Stimulated activated CD8-positive, alpha-beta memory T cell treated with anti-CD3 and anti-CD28 coated beads, Interleukin-4, amount 100 ng/mL, for 48 hours (primary cell): ENCODE measurements around the gene ZNF260.
"Not testable (repeated sequence)": the region's sequence is repeated elsewhere in the genome, so short reads cannot be mapped to it uniquely, and the experiment has no call there.

Experiments
- DNase-seq: peaks from one replicate; pipeline ENCODE4 v3.0.0-alpha.2; 2020

ZNF260 gene

DNA sequence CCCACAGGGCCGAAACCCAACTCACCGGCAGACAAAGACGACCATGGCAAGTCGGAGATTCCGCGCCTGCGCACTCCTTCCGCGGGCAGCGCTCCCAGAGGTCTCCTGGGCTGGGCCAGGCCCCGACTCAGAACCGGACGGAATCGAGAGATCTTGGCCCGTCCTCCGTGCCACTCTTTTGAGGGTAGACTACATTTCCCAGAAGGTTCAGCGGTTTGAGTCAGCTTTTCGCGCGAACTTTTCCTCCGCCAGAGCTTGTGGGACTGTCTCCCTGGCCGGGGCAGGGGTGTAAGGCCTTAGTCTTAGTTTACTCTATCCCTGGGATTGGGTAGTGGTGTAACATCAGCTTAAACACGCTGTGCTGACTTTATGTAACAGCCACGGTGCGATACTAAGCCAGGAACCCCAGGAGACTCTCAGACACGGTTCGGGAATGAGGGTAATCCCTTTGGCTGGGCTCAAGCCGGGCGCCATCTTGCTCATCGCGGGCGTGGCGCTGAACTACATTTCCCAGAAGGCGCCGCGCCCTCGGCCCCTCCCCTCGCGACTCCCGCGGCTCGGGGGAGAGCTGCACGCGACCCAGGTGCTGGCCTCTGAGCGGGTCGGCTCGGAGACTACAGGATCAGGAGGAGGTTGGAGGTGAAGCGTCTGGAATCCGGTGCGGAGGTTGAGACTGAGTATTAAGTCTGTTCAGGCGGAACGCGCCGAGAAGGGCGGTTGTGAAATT is at the start of gene ZNF260:
Gene ZNF260, minus strand, starts transcription at position 78 of the 727 bp plus-strand sequence. CDS start 13,033 bp downstream, outside the sequence.
- peak; percentile 96 for DNase-seq

GRCh38 chr19:36577271-36577996 is 49.4 kb upstream of the ZNF260 start:
- no peak for DNase-seq

DNA sequence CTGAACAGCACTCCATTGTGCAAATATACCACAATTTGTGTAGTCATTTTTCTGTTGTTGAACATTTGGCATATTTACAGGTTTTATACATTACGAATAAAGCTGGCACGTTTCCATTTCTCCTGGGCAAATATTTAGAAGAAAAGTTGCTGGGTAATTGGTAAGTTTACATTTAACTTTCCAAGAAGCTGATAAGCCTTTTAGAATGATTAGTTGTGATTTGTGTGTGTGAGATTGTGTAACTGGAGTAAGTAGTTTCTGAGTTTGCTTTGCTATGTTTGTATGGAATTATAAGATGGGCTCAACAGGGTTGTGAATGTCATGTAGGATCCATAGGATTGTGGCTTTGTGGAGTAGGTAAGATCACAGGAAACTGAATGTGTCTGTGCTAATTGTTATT is 46.7 kb upstream of the ZNF260 start:
- DNase-seq = no peak

DNA sequence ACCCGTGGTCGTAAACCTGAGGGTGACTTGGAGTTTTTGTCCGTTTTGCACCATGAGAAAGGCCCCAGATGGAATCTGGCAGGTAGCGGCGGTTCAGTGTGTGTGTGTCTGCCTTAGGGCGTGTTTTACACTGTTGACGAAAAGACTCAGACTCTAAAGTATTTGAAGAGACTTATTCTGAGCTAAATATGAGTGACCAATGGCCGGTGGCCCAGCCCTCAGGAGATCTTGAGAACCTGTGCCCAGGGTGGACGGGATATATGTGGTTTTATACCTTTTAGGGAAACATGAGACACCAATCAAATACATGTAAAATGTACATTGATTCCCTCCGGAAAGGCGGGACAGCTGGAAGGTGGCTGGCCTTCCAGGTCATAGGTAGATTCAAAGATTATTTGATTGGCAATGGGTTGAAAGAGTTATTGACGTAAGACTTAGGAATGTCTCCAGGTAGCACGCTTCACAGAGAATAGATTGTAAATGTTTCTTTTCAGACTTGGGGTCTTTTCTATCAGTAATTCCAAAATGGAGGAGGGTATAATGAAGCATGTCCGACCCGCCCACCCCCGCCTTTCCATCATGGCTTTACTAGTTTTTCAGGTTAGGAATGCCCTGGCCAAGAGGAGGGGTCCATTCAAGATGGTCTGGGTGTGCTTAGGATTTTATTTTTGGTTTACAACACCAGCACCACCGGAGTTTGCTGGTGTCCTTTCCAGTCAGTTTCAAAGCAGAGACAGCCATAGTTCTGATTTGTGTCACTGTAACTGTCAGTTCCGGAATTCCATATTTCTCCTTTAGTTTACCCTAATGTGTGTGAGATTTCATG is 46.0 kb upstream of the ZNF260 start:
- DNase-seq = no peak

GRCh38 chr19:36573020-36573894 is 45.2 kb upstream of the ZNF260 start, which contains the start of gene ZNF529:
TSS of gene ZNF529 (minus strand) at chr19:36573292. CDS start at chr19:36572346, 946 bp downstream.
- DNase-seq = peak; percentile 89

DNA sequence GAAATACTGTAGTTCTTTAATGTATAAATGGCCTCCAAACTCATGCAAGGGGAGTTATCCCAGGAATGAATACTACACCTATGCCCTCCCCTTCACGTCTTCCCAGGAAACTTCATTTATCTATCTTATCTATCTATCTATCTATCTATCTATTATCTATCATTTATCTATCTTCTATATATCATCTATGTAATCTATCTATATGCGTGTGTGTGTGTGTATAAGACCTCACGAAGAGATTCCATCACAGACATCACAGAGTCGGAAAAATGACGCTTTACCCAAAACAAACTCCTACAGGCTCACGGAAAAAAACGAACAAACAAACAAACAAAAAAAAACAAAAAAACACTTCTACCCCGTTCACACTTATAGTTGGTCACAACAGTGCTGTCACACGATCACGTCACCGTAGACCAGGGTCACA is 44.5 kb upstream of the ZNF260 start:
- DNase-seq = no peak

DNA sequence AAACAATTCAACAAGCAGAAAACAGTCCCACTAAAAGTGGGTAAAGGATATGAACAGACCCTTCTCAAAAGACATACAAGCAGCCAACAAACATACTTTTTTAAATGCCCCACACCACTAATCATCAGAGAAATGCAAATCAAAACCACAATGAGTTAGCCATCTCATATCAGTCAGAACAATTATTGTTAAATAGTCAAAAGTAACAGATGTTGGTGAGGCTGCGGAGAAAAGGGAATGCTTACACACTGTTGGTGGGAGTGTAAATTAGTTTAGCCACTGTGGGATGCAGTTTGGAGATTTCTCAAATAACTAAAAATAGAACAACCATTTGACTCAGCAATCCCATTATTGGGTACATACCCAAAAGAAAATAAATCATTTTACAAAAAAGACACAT is 36.3 kb upstream of the ZNF260 start:
- DNase-seq = no peak

- DNase-seq = no peak
Observed at GRCh38 chr19:36547001-36547732, 19.1 kb upstream of the ZNF260 start.

- DNase-seq = peak; percentile 48
Observed at GRCh38 chr19:36528921-36529518, 949 bp upstream of the ZNF260 start.

GRCh38 chr19:36527873-36528193 is 238 bp downstream of the ZNF260 start:
- DNase-seq = no peak

GRCh38 chr19:36527341-36527740 is 730 bp downstream of the ZNF260 start:
- DNase-seq = no peak

DNA sequence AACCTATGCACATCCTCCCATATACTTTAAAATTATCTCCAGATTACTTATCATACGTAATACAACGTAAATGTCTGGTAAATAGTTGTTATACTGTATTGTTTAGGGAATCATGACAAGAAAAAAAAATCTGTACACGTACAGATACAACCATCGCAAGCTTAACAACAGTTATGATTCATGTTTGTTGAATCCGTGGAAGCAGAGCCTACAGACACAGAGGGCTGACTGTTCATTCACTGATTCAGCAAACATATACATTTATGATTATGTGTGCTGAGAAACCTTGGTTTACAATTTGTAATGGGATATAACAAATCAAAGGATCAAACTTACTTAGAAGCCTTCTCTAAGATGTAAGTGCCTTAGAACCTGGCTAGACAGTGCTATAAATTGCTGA is 1.5 kb downstream of the ZNF260 start:
- no peak for DNase-seq

- DNase-seq = no peak
Observed at GRCh38 chr19:36524617-36525016, 3.5 kb downstream of the ZNF260 start.

DNA sequence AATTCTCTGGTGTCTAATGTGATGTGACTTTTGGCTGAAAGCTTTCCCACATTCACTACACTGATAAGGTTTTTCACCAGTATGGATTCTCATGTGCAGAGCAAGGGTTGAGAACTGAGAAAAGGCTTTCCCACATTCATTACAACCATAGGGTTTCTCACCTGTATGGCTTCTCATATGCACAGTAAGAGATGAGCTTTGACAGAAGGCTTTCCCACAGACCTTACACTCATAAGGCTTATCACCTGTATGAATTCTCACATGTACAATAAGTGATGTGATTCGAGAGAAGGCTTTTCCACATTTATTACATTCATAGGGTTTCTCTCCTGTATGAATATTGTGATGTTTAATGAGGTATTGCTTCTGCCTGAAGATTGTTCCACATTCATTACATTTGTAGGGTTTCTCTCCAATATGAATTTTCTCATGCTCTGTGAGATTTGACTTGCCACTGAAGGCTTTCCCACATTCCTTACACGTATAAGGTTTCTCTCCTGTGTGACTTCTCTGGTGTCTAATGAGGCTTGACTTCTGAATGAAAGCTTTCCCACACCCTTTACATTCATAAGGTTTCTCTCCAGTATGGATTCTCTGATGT is 14.0 kb downstream of the ZNF260 start:
- DNase-seq = no peak

- no peak for DNase-seq
Observed at GRCh38 chr19:36508325-36508724, 19.7 kb downstream of the ZNF260 start.

DNA sequence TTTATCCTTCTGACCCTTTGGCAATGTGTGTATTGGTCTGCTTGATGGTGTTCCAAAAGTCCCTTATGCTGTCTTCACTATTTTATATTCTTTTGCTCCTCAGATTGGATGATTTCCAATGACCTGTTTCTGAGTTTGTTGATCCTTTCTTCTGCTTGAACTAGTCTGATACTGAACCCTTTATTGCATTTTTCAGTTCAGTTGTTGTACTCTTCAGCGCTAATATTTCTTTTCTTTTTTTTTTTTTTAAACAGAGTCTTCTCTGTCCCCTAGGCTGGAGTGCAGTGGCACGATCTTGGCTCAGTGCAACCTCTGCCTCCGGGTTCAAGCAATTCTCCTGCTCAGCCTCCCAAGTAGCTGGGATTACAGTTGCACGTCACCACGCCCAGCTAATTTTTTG is 26.1 kb downstream of the ZNF260 start:
- DNase-seq = no peak

- no peak for DNase-seq
Observed at GRCh38 chr19:36497001-36497400, 31.1 kb downstream of the ZNF260 start.

DNA sequence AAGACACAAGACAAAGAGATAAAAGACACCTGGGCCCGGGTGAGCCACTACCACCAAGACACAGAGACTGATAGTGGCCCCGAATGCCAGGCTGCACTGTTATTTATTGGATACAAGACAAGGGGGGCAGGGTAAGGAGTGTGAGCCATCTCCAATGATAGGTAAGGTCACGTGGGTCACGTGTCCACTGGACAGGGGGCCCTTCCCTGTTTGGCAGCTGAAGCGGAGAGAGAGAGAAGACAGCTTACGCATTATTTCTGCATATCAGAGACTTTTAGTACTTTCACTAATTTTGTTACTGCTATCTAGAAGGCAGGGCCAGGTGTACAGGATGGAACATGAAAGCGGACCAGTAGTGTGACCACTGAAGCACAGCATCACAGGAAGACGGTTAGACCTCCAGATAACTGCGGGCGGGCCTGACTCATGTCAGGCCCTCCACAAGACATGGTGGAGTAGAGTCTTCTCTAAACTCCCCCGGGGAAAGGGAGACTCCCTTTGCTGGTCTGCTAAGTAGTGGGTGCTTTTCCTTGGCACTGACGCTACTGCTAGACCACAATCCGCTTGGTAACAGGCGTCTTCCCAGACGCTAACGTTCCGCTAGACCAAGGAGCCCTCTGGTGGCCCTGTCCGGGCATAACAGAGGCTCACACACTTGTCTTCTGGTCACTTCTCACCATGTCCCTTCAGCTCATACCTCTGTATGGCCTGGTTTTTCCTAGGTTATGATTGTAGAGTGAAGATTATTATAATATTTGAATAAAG is 35.2 kb downstream of the ZNF260 start:
- peak; percentile 48 for DNase-seq

DNA sequence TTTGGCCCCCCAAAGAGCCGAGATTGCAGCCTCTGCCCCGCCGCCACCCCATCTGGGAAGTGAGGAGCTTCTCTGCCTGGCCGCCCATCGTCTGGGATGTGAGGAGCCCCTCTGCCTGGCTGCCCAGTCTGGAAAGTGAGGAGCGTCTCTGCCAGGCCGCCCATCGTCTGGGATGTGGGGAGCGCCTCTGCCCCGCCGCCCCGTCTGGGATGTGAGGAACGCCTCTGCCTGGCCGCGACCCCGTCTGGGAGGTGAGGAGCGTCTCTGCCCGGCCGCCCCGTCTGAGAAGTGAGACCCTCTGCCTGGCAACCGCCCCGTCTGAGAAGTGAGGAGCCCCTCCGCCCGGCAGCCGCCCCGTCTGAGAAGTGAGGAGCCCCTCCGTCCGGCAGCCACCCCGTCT is 37.2 kb downstream of the ZNF260 start:
- not testable (repeated sequence) for DNase-seq

GRCh38 chr19:36489920-36490415 is 38.1 kb downstream of the ZNF260 start:
- DNase-seq = peak; percentile 79
